Measurements from ENCODE around the gene POLR3C.

POLR3C gene

GRCh38 chr1:145886816-145887215, 62.8 kb downstream of the POLR3C start:
- no peak for TF ChIP-seq MYC (IDR thresholded peaks at IDR 0.05; ENCODE audit: low read depth, low read length)
- no peak for TF ChIP-seq MAX (IDR thresholded peaks at IDR 0.05; ENCODE audit: low read depth, low read length)
- no peak for TF ChIP-seq POLR2A (IDR thresholded peaks at IDR 0.05; ENCODE audit: extremely low read depth, insufficient read length)
- TF ChIP-seq CTCF (IDR thresholded peaks at IDR 0.05; ENCODE audit: low read depth, low read length): no peak
- DNase-seq (ENCODE audit: low read depth): no peak
- H3K4me3 ChIP-seq (ENCODE audit: low read depth, low read length): no peak overlapping the region

GRCh38 chr1:145887631-145888030, 63.6 kb downstream of the POLR3C start:
- DNase-seq (ENCODE audit: low read depth): no peak
- no peak overlapping the region for H3K4me3 ChIP-seq (ENCODE audit: low read depth, low read length)
- no peak for TF ChIP-seq POLR2A (IDR thresholded peaks at IDR 0.05; ENCODE audit: extremely low read depth, insufficient read length)
- TF ChIP-seq MAX (IDR thresholded peaks at IDR 0.05; ENCODE audit: low read depth, low read length): no peak
- no peak for TF ChIP-seq MYC (IDR thresholded peaks at IDR 0.05; ENCODE audit: low read depth, low read length)
- TF ChIP-seq CTCF (IDR thresholded peaks at IDR 0.05; ENCODE audit: low read depth, low read length): no peak

GRCh38 chr1:145889722-145890121, 65.7 kb downstream of the POLR3C start:
- no peak overlapping the region for H3K4me3 ChIP-seq (ENCODE audit: low read depth, low read length)
- no peak for DNase-seq (ENCODE audit: low read depth)
- TF ChIP-seq MAX (IDR thresholded peaks at IDR 0.05; ENCODE audit: low read depth, low read length): no peak
- no peak for TF ChIP-seq CTCF (IDR thresholded peaks at IDR 0.05; ENCODE audit: low read depth, low read length)
- TF ChIP-seq MYC (IDR thresholded peaks at IDR 0.05; ENCODE audit: low read depth, low read length): no peak
- TF ChIP-seq POLR2A (IDR thresholded peaks at IDR 0.05; ENCODE audit: extremely low read depth, insufficient read length): no peak

GRCh38 chr1:145891143-145891542, 67.1 kb downstream of the POLR3C start:
- no peak for DNase-seq (ENCODE audit: low read depth)
- TF ChIP-seq POLR2A (IDR thresholded peaks at IDR 0.05; ENCODE audit: extremely low read depth, insufficient read length): no peak
- TF ChIP-seq CTCF (IDR thresholded peaks at IDR 0.05; ENCODE audit: low read depth, low read length): no peak
- no peak for TF ChIP-seq MAX (IDR thresholded peaks at IDR 0.05; ENCODE audit: low read depth, low read length)
- TF ChIP-seq MYC (IDR thresholded peaks at IDR 0.05; ENCODE audit: low read depth, low read length): no peak
- no peak overlapping the region for H3K4me3 ChIP-seq (ENCODE audit: low read depth, low read length)

GRCh38 chr1:145891587-145892485, 67.8 kb downstream of the POLR3C start:
- TF ChIP-seq POLR2A (IDR thresholded peaks at IDR 0.05; ENCODE audit: extremely low read depth, insufficient read length) (no peak), MYC (IDR thresholded peaks at IDR 0.05; ENCODE audit: low read depth, low read length) (no peak), CTCF (IDR thresholded peaks at IDR 0.05; ENCODE audit: low read depth, low read length) (peak; percentile 85), MAX (IDR thresholded peaks at IDR 0.05; ENCODE audit: low read depth, low read length) (no peak)
- no peak overlapping the region for H3K4me3 ChIP-seq (ENCODE audit: low read depth, low read length)
- DNase-seq (ENCODE audit: low read depth): peak; percentile 75

All from NB4 (cell line).